ENCODE results near the gene KIAA0930. TPM values are rescaled to one million over a fixed set of nuclear protein-coding genes. Genes with fewer than 3 reads are reported as not detected.

The KIAA0930 gene
- polyA plus RNA-seq, 1 of the 3 experiments (the other 2 are of a cell fraction) = 80.8 TPM

DNA sequence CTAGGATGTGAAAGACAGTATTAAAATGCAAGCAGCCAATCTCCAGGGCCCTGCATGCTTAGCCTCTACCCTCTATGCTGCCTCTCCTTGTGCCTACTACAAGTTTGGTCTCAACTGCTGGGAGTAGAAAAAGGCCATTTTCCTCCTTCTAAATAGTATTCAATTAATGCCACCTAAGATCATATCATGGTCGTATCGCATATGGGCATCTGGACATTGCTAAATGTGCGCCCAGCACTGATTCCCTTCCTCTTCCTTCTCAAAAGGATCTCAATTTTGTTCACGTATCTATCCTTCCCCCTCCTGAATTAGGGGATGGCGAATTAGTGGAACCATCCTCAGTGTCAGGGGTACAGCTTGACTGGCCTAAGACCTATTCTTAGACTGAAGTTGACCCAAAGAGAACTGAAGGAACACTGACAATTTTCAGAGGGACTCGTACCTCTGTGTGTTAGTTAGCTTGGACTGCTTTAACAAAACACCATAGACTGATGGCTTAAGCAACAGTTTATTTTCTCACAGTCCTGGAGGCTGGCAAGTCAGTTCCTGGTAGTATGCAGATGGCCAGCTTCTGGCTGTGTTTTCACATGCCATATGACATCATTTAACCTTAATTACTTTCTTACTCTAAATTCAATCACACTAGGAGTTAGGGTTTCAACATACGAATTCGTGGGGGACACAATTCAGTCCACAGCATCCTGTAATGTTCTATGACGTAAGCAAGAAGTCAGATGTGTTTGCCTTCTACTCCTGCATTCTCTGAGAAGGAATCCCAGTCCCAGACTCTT lies 85.4 kb downstream of the KIAA0930 start:
- Histone ChIP-seq H3K79me2 (ENCODE audit: insufficient read depth) (peaks cover 29% of the 10 kb centered on the region; the same call in 1 of the 2 replicates), H3K27ac (ENCODE audit: low read depth in 2 of 2, low read length in 1 of 2) (peak overlapping the region in 1 of 2 experiments; percentile 48; a peak in 2 of 4 replicates), H3K36me3 (replicated peaks in 1 of 2; ENCODE audit: control insufficient read depth in 1 of 2, insufficient read depth in 2 of 2, low read length in 1 of 2) (peaks cover 6 to 11% of the 10 kb centered on the region in 2 experiments), H4K20me1 (ENCODE audit: insufficient read depth) (no peaks in the 10 kb centered on the region), H3K9me2 (no peaks in the 10 kb centered on the region), H3K27me3 (ENCODE audit: insufficient read depth) (no peaks in the 10 kb centered on the region), H3K4me2 (no peak overlapping the region), H3K4me3 (ENCODE audit: low read depth in 2 of 2, low read length in 1 of 2) (no peak overlapping the region), H3K4me1 (ENCODE audit: control insufficient read depth in 1 of 2, insufficient read depth in 2 of 2, low read depth in 1 of 2, low read length in 1 of 2) (peaks cover 8 to 33% of the 10 kb centered on the region in 2 experiments; a peak in 3 of 4 replicates), H3F3A (replicated peaks; ENCODE audit: insufficient read depth) (no peaks in the 10 kb centered on the region), H2AFZ (ENCODE audit: low read depth) (no peak overlapping the region), H3K9ac (no peak overlapping the region), H3K9me3 (no peaks in the 10 kb centered on the region)
- POLR2A ChIA-PET = no interaction called here
- peak; percentile 26 for DNase-seq
- TF ChIP-seq TEAD4 (IDR thresholded peaks at IDR 0.05; ENCODE audit: borderline replicate concordance, insufficient read depth) (no peak), GATA2 (CRISPR knock-in tag; IDR thresholded peaks at IDR 0.05) (peak; percentile 34; the same call in 1 of the 2 replicates), SMC3 (IDR thresholded peaks at IDR 0.05; ENCODE audit: low read depth, low read length) (no peak)
- TF ChIP-seq, protein P1, sequence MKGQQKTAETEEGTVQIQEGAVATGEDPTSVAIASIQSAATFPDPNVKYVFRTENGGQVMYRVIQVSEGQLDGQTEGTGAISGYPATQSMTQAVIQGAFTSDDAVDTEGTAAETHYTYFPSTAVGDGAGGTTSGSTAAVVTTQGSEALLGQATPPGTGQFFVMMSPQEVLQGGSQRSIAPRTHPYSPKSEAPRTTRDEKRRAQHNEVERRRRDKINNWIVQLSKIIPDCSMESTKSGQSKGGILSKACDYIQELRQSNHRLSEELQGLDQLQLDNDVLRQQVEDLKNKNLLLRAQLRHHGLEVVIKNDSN (IDR thresholded peaks at IDR 0.05; ENCODE audit: borderline replicate concordance, low read depth) = no peak
- TF ChIP-seq, protein P2, sequence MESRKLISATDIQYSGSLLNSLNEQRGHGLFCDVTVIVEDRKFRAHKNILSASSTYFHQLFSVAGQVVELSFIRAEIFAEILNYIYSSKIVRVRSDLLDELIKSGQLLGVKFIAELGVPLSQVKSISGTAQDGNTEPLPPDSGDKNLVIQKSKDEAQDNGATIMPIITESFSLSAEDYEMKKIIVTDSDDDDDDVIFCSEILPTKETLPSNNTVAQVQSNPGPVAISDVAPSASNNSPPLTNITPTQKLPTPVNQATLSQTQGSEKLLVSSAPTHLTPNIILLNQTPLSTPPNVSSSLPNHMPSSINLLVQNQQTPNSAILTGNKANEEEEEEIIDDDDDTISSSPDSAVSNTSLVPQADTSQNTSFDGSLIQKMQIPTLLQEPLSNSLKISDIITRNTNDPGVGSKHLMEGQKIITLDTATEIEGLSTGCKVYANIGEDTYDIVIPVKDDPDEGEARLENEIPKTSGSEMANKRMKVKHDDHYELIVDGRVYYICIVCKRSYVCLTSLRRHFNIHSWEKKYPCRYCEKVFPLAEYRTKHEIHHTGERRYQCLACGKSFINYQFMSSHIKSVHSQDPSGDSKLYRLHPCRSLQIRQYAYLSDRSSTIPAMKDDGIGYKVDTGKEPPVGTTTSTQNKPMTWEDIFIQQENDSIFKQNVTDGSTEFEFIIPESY (IDR thresholded peaks at IDR 0.05; ENCODE audit: borderline replicate concordance, low read depth) = no peak
- 72% methylated on average over 9 of the region's 9 CpGs for WGBS (ENCODE audit: low lambda C conversion rate)
- CTCF ChIA-PET = interaction anchor here (1.0 to 1.2 kb wide), 2 partner anchors 15 to 54 kb away, joined by 3 read pairs; no protein-coding TSS in a partner anchor

DNA sequence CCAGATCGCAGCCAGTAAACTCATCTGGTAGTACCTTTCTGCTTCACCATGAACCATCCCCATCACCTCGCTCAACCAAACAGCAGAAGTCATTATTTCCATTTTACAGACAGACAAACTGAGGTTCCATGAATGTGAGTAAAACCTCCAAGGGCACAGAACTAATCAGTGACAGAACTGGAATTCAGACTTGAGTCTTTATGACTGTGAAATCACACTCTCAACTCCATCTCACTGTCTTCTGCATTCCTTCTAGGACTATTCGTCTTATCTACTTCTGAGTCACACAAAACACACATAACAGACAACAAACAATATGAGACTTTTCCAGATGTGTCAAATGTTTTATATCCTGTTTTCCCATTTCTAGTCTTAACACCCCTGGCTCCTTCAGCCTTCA lies 86.3 kb downstream of the KIAA0930 start:
- 88% methylated on average over 3 of the region's 3 CpGs for WGBS (ENCODE audit: low lambda C conversion rate)
- Histone ChIP-seq H3K9me2 (no peaks in the 10 kb centered on the region), H3F3A (replicated peaks; ENCODE audit: insufficient read depth) (no peaks in the 10 kb centered on the region), H3K9me3 (no peaks in the 10 kb centered on the region), H3K27me3 (ENCODE audit: insufficient read depth) (no peaks in the 10 kb centered on the region), H3K4me1 (ENCODE audit: control insufficient read depth in 1 of 2, insufficient read depth in 2 of 2, low read depth in 1 of 2, low read length in 1 of 2) (peaks cover 0 to 26% of the 10 kb centered on the region in 2 experiments; a peak in 3 of 4 replicates), H3K4me3 (ENCODE audit: low read depth in 2 of 2, low read length in 1 of 2) (no peak overlapping the region), H3K27ac (ENCODE audit: low read depth in 2 of 2, low read length in 1 of 2) (no peak overlapping the region), H3K79me2 (ENCODE audit: insufficient read depth) (peaks cover 26% of the 10 kb centered on the region; the same call in 1 of the 2 replicates), H3K9ac (no peak overlapping the region), H4K20me1 (ENCODE audit: insufficient read depth) (no peaks in the 10 kb centered on the region), H3K4me2 (no peak overlapping the region), H3K36me3 (replicated peaks in 1 of 2; ENCODE audit: control insufficient read depth in 1 of 2, insufficient read depth in 2 of 2, low read length in 1 of 2) (peaks cover 8 to 19% of the 10 kb centered on the region in 2 experiments), H2AFZ (ENCODE audit: low read depth) (no peak overlapping the region)
- ChIA-PET CTCF (no interaction called here), POLR2A (no interaction called here)
- DNase-seq = no peak
- no peak for TF ChIP-seq FOXJ3 (CRISPR knock-in tag; IDR thresholded peaks at IDR 0.05)
- TF ChIP-seq, protein P3, sequence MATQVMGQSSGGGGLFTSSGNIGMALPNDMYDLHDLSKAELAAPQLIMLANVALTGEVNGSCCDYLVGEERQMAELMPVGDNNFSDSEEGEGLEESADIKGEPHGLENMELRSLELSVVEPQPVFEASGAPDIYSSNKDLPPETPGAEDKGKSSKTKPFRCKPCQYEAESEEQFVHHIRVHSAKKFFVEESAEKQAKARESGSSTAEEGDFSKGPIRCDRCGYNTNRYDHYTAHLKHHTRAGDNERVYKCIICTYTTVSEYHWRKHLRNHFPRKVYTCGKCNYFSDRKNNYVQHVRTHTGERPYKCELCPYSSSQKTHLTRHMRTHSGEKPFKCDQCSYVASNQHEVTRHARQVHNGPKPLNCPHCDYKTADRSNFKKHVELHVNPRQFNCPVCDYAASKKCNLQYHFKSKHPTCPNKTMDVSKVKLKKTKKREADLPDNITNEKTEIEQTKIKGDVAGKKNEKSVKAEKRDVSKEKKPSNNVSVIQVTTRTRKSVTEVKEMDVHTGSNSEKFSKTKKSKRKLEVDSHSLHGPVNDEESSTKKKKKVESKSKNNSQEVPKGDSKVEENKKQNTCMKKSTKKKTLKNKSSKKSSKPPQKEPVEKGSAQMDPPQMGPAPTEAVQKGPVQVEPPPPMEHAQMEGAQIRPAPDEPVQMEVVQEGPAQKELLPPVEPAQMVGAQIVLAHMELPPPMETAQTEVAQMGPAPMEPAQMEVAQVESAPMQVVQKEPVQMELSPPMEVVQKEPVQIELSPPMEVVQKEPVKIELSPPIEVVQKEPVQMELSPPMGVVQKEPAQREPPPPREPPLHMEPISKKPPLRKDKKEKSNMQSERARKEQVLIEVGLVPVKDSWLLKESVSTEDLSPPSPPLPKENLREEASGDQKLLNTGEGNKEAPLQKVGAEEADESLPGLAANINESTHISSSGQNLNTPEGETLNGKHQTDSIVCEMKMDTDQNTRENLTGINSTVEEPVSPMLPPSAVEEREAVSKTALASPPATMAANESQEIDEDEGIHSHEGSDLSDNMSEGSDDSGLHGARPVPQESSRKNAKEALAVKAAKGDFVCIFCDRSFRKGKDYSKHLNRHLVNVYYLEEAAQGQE (IDR thresholded peaks at IDR 0.05; ENCODE audit: low read depth, low read length) = no peak
- no peak for TF ChIP-seq CHD2 (IDR thresholded peaks at IDR 0.05; ENCODE audit: low read length, partially characterized antibody)
- no peak for TF ChIP-seq GABPA (IDR thresholded peaks at IDR 0.05; ENCODE audit: low read depth)
- no peak for TF ChIP-seq ELF1 (IDR thresholded peaks at IDR 0.05)
- no peak for TF ChIP-seq MXI1 (IDR thresholded peaks at IDR 0.05; ENCODE audit: low read depth, low read length)
- TF ChIP-seq EP300 (IDR thresholded peaks at IDR 0.05; ENCODE audit: borderline replicate concordance in 1 of 2, low read depth in 1 of 2, low read length in 1 of 2) = no peak
- TF ChIP-seq, protein P2 (IDR thresholded peaks at IDR 0.05; ENCODE audit: borderline replicate concordance, low read depth) = no peak
- TF ChIP-seq, protein P4, sequence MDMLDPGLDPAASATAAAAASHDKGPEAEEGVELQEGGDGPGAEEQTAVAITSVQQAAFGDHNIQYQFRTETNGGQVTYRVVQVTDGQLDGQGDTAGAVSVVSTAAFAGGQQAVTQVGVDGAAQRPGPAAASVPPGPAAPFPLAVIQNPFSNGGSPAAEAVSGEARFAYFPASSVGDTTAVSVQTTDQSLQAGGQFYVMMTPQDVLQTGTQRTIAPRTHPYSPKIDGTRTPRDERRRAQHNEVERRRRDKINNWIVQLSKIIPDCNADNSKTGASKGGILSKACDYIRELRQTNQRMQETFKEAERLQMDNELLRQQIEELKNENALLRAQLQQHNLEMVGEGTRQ (IDR thresholded peaks at IDR 0.05; ENCODE audit: borderline replicate concordance, low read depth, low read length) = no peak
- no peak for TF ChIP-seq EZH2phosphoT487 (IDR thresholded peaks at IDR 0.05; ENCODE audit: borderline replicate concordance, low read depth)
- no peak for TF ChIP-seq JUND (IDR thresholded peaks at IDR 0.05)
- TF ChIP-seq FOXM1 (IDR thresholded peaks at IDR 0.05; ENCODE audit: low read depth) = no peak
- TF ChIP-seq GATA2 (CRISPR knock-in tag; IDR thresholded peaks at IDR 0.05) = no peak
